A549 (cell line): ENCODE data around the gene KCNB1.

Source experiments
- EP300 ChIP-seq, 2 experiments: fragments of >200 bp; sonication (Bioruptor Twin); formaldehyde crosslinking; IDR thresholded peaks; 2 replicates in 1 of 2; 3 replicates in 1 of 2; pipeline ENCODE4 v1.6.1; 2016 to 2017
- POLR2A ChIP-seq: IDR thresholded peaks from 2 replicates; pipeline ENCODE4 v1.6.1; 2012; ENCODE audit warnings: mild to moderate bottlenecking, low read length
- RFX5 ChIP-seq: fragments of 450-650 bp; IDR thresholded peaks from 2 replicates; pipeline ENCODE4 v1.7.1; 2014; ENCODE audit warnings: antibody characterized with exemption, mild to moderate bottlenecking, moderate library complexity
- ZNF302 ChIP-seq: fragments of 250-450 bp; sonication (Bioruptor Pico); IDR thresholded peaks from 2 replicates; pipeline ENCODE4 v1.9.0; 2021; ENCODE audit warnings: inconsistent platforms, mild to moderate bottlenecking, moderate library complexity
- TF ChIP-seq, protein P1 (sequence below): fragments of >200 bp; sonication (Bioruptor Twin); formaldehyde crosslinking; IDR thresholded peaks from 3 replicates; pipeline ENCODE4 v1.5.1; 2016

DNA sequence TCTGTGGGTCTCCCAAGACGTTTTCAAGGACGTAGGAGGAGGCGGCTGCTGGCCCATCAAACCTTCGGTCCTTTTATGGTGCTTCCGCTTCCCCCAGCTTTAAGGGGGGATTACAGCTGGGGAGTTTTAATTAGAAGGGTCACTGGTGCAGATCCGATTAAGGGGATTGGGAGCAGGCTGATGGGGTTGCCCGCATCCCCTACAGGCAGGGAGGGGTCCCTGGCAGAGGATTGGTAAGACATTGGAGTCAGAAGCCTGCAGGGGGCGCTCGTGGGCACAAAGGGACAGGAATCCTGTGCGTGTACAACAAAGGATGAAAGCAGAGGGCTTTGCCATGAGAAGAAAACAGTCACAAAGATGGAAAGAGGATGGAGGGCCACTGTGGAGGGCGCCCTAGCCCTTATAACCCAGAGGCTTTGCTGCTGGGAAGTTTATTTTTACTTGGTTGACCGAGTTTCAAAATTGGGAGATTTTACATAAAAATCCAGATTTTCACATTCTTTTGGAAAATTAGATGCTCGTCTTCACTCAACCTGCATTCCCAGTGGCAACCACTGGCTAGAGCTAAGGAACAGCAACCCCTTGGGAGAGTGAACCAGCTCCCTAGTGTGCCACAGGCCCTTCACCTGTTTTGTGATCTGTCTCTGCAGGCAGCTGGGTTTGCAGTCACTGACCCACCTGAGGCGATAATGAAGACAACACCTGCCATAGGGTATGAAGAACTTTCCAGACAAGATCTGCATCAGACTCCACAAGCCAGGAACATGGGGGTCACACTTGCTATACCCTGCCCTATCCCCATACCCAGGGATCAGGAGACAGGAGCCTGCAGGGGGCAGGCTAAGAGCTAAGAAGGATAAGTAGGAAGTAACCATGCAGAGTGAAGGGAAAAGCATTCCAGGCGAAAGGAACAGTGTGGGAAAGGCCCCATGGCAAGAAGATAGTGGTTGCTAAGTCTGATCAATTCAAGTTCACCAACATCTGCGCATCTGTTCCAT, 97.7 kb downstream of the KCNB1 start:
- TF ChIP-seq ZNF302 (no peak), EP300 (IDR thresholded peaks at IDR 0.05) (no peak), POLR2A (no peak), RFX5 (no peak)
- TF ChIP-seq, protein P1, sequence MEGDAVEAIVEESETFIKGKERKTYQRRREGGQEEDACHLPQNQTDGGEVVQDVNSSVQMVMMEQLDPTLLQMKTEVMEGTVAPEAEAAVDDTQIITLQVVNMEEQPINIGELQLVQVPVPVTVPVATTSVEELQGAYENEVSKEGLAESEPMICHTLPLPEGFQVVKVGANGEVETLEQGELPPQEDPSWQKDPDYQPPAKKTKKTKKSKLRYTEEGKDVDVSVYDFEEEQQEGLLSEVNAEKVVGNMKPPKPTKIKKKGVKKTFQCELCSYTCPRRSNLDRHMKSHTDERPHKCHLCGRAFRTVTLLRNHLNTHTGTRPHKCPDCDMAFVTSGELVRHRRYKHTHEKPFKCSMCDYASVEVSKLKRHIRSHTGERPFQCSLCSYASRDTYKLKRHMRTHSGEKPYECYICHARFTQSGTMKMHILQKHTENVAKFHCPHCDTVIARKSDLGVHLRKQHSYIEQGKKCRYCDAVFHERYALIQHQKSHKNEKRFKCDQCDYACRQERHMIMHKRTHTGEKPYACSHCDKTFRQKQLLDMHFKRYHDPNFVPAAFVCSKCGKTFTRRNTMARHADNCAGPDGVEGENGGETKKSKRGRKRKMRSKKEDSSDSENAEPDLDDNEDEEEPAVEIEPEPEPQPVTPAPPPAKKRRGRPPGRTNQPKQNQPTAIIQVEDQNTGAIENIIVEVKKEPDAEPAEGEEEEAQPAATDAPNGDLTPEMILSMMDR = peak; percentile 67
